PC-3 (cell line): Measurements from ENCODE around the gene PTCD1. TPM values are rescaled to one million over a fixed set of nuclear protein-coding genes. Genes with fewer than 3 reads are reported as not detected.
"Not testable (repeated sequence)": the region's sequence is repeated elsewhere in the genome, so short reads cannot be mapped to it uniquely, and the experiment has no call there.

Experiments
- ATAC-seq: fragments of 200-7000 bp; cut with Tn5 transposase; 2 replicates; pipeline ENCODE4 v1.9.1; 2020; ENCODE audit warnings: mild to moderate bottlenecking, moderate library complexity
- BruUV-seq: library from RNA; stranded (reverse); fragments of 400-500 nt; replicated peaks from 2 replicates; lab custom pipeline; 2021; lab: Mats Ljungman, UMichigan
- CTCF ChIA-PET: fragments of 300-600 bp; sonication (Branson Sonifier 250); formaldehyde crosslinking; loops from one replicate; lab custom pipeline; 2022; ENCODE audit warnings: antibody characterized with exemption; lab: Charles Lee
- POLR2A ChIA-PET: fragments of 300-600 bp; sonication (Branson Sonifier 250); formaldehyde crosslinking; loops from one replicate; lab custom pipeline; 2022; ENCODE audit warnings: antibody characterized with exemption; ENCODE audit not compliant: unreplicated experiment; lab: Charles Lee
- DNase-seq: peaks from one replicate; pipeline ENCODE4 v3.0.0-alpha.2; 2015
- H2AFZ ChIP-seq: fragments of 300-600 bp; sonication (generic); 2 replicates; pipeline ENCODE4 v1.6.0; 2016; ENCODE audit warnings: antibody characterized with exemption, low read length
- H3F3A ChIP-seq: fragments of 300-600 bp; sonication (generic); one replicate; pipeline ENCODE4 v1.6.0; 2017; ENCODE audit warnings: antibody characterized with exemption, low read length, control low read depth, mild to moderate bottlenecking; ENCODE audit not compliant: unreplicated experiment
- H3K27ac ChIP-seq: fragments of 300-600 bp; sonication (generic); 2 replicates; pipeline ENCODE4 v1.5.1; 2016; ENCODE audit warnings: mild to moderate bottlenecking, low read length
- H3K27me3 ChIP-seq: fragments of 300-600 bp; sonication (generic); 2 replicates; pipeline ENCODE4 v1.6.1; 2016; ENCODE audit warnings: low read length, mixed read lengths
- H3K36me3 ChIP-seq: fragments of 300-600 bp; sonication (generic); 2 replicates; pipeline ENCODE4 v1.6.1; 2016; ENCODE audit warnings: low read depth, mixed run types, low read length, mixed read lengths
- H3K4me1 ChIP-seq: fragments of 300-600 bp; sonication (generic); 2 replicates; pipeline ENCODE4 v1.5.1; 2016; ENCODE audit warnings: low read length; ENCODE audit not compliant: insufficient read depth
- H3K4me2 ChIP-seq: fragments of 300-600 bp; sonication (generic); 2 replicates; pipeline ENCODE4 v1.6.0; 2016; ENCODE audit warnings: low read length
- H3K4me3 ChIP-seq: fragments of 300-600 bp; sonication (generic); 2 replicates; pipeline ENCODE4 v1.5.1; 2016; ENCODE audit warnings: mild to moderate bottlenecking, low read length, mixed read lengths
- H3K79me2 ChIP-seq: fragments of 300-600 bp; sonication (generic); 2 replicates; pipeline ENCODE4 v1.6.1; 2017; ENCODE audit warnings: low read length, mixed read lengths
- H3K9ac ChIP-seq: fragments of 300-600 bp; sonication (generic); 2 replicates; pipeline ENCODE4 v1.6.0; 2016; ENCODE audit warnings: mild to moderate bottlenecking, low read length
- H3K9me2 ChIP-seq: fragments of 300-600 bp; sonication (generic); replicated peaks from 2 replicates; pipeline ENCODE4 v1.6.1; 2016; ENCODE audit warnings: mixed run types, low read length, mixed read lengths
- H3K9me3 ChIP-seq: fragments of 300-600 bp; sonication (generic); 2 replicates; pipeline ENCODE4 v1.6.1; 2016; ENCODE audit warnings: low read length, mixed read lengths
- H4K20me1 ChIP-seq: fragments of 300-600 bp; sonication (generic); 2 replicates; pipeline ENCODE4 v1.6.1; 2016; ENCODE audit warnings: low read length, mixed read lengths
- CTCF ChIP-seq: fragments of 300-600 bp; sonication (generic); conservative IDR thresholded peaks from 2 replicates; pipeline ENCODE4 v1.5.1; 2017; ENCODE audit warnings: antibody characterized with exemption, low read depth, mild to moderate bottlenecking, low read length
- EZH2 ChIP-seq: fragments of 300-600 bp; sonication (generic); IDR thresholded peaks from one replicate; pipeline ENCODE4 v1.6.1; 2017; ENCODE audit warnings: antibody characterized with exemption, mild to moderate bottlenecking, low read length; ENCODE audit not compliant: unreplicated experiment
- EZH2phosphoT487 ChIP-seq: fragments of 300-600 bp; sonication (generic); IDR thresholded peaks from 2 replicates; pipeline ENCODE4 v1.6.1; 2018; ENCODE audit warnings: mild to moderate bottlenecking, antibody characterized with exemption, low read length, borderline replicate concordance
- intact Hi-C: fragments of 100-400 bp; cut with micrococcal nuclease; formaldehyde crosslinking; loops from 2 replicates; pipeline ENCODE4 v1.9.0; 2023
- total RNA-seq: library from RNA; depleted of rRNA; stranded (reverse); fragments of >200 nt; gene quantifications from 2 replicates; pipeline ENCODE4 v1.2.3, GENCODE V29; 2014

The PTCD1 gene
- total RNA-seq, 1 experiment from 2014 or later: 10.4 TPM

GRCh38 chr7:99380823-99381663 is 57.6 kb downstream of the PTCD1 start:
- DNase-seq (no peak), ATAC-seq (no peak)
- Histone ChIP-seq H3K4me2 (no peak overlapping the region), H3F3A (no peaks in the 10 kb centered on the region), H3K4me3 (no peak overlapping the region), H3K27ac (no peak overlapping the region), H3K9ac (no peak overlapping the region), H3K9me3 (no peaks in the 10 kb centered on the region), H2AFZ (no peak overlapping the region), H3K36me3 (peaks cover 9% of the 10 kb centered on the region), H3K4me1 (peaks cover 10% of the 10 kb centered on the region; the same call in 1 of the 2 replicates), H3K79me2 (peaks cover 55% of the 10 kb centered on the region), H4K20me1 (peaks cover 14% of the 10 kb centered on the region; the same call in 1 of the 2 replicates), H3K27me3 (no peaks in the 10 kb centered on the region), H3K9me2 (no peaks in the 10 kb centered on the region)
- TF ChIP-seq EZH2phosphoT487 (no peak), EZH2 (no peak), CTCF (no peak)
- ChIA-PET CTCF (no interaction called here), POLR2A (no interaction called here)
- no TSS peak for BruUV-seq
- intact Hi-C loops: no loop called here

GRCh38 chr7:99380032-99380822 is 58.4 kb downstream of the PTCD1 start:
- Histone ChIP-seq H3K27ac (no peak overlapping the region), H3K36me3 (peaks cover 9% of the 10 kb centered on the region), H3K4me3 (no peak overlapping the region), H3K4me1 (peaks cover 10% of the 10 kb centered on the region; the same call in 1 of the 2 replicates), H4K20me1 (peaks cover 14% of the 10 kb centered on the region; the same call in 1 of the 2 replicates), H3K9me3 (no peaks in the 10 kb centered on the region), H3K79me2 (peaks cover 63% of the 10 kb centered on the region), H3K9me2 (no peaks in the 10 kb centered on the region), H3K4me2 (no peak overlapping the region), H3F3A (no peaks in the 10 kb centered on the region), H2AFZ (no peak overlapping the region), H3K9ac (no peak overlapping the region), H3K27me3 (no peaks in the 10 kb centered on the region)
- DNase-seq (no peak), ATAC-seq (no peak)
- BruUV-seq: no TSS peak
- intact Hi-C loops: no loop called here
- TF ChIP-seq EZH2 (no peak), EZH2phosphoT487 (no peak), CTCF (no peak)
- CTCF ChIA-PET: no interaction called here
- POLR2A ChIA-PET: no interaction called here

GRCh38 chr7:99379693-99380031 is 58.9 kb downstream of the PTCD1 start:
- H3K27me3 ChIP-seq, H3K27ac ChIP-seq, H2AFZ ChIP-seq, H3K9me3 ChIP-seq, H3K4me3 ChIP-seq, H3K36me3 ChIP-seq, H3K4me1 ChIP-seq, DNase-seq, ATAC-seq, CTCF ChIA-PET, BruUV-seq, H3K4me2 ChIP-seq, H3K9me2 ChIP-seq, POLR2A ChIA-PET, H3F3A ChIP-seq, H3K9ac ChIP-seq: not testable (repeated sequence)
- intact Hi-C loops: loop anchor here (5.0 kb wide), 1 partner anchor 167 kb away; no protein-coding TSS in a partner anchor
- Histone ChIP-seq H4K20me1 (peaks cover 14% of the 10 kb centered on the region; the same call in 1 of the 2 replicates), H3K79me2 (peaks cover 63% of the 10 kb centered on the region)
